IMR-90 (cell line): ENCODE results near the gene MYRFL. TPM values are rescaled to one million over a fixed set of nuclear protein-coding genes. Genes with fewer than 3 reads are reported as not detected.

ENCODE experiments used
- ATAC-seq: fragments of 200-7000 bp; cut with Tn5 transposase; 2 replicates; pipeline ENCODE4 v1.9.1; 2020; ENCODE audit warnings: low read depth, mild to moderate bottlenecking, moderate library complexity
- BruUV-seq: library from RNA; stranded (reverse); fragments of 400-500 nt; replicated peaks from 2 replicates; lab custom pipeline; 2021; lab: Mats Ljungman, UMichigan
- CTCF ChIA-PET: fragments of 300-600 bp; formaldehyde crosslinking; extraction: SDS; loops from one replicate; lab custom pipeline; 2021; ENCODE audit warnings: antibody characterized with exemption; lab: Yijun Ruan, JAX
- POLR2A ChIA-PET: fragments of 300-600 bp; sonication (Branson Sonifier 250); formaldehyde crosslinking; loops from one replicate; lab custom pipeline; 2022; ENCODE audit warnings: antibody characterized with exemption; ENCODE audit not compliant: unreplicated experiment; lab: Charles Lee
- DNase-seq: peaks from one replicate; pipeline ENCODE4 v3.0.0; 2013
- H2AFZ ChIP-seq: replicated peaks from 2 replicates; pipeline ENCODE3; 2013; ENCODE audit warnings: low read length, mild to moderate bottlenecking; ENCODE audit not compliant: poor library complexity
- H2AK5ac ChIP-seq: 2 replicates; pipeline ENCODE4 v1.6.1; 2013; ENCODE audit warnings: low read depth, low read length, inconsistent platforms
- H2AK9ac ChIP-seq: replicated peaks from 2 replicates; pipeline ENCODE3; 2013; ENCODE audit warnings: mild to moderate bottlenecking, low read depth, low read length, moderate library complexity; ENCODE audit not compliant: poor library complexity
- H2BK120ac ChIP-seq: 2 replicates; pipeline ENCODE4 v1.6.1; 2013; ENCODE audit warnings: low read depth, low read length, inconsistent platforms
- H2BK15ac ChIP-seq: 3 replicates; pipeline ENCODE4 v1.6.1; 2013; ENCODE audit warnings: low read depth, low read length, inconsistent platforms
- H2BK20ac ChIP-seq: 2 replicates; pipeline ENCODE4 v1.6.1; 2013; ENCODE audit warnings: low read depth, mild to moderate bottlenecking, inconsistent platforms, low read length, moderate library complexity
- H2BK5ac ChIP-seq: 2 replicates; pipeline ENCODE4 v1.6.1; 2013; ENCODE audit warnings: mild to moderate bottlenecking, low read depth, low read length, inconsistent platforms; ENCODE audit not compliant: poor library complexity, severe bottlenecking
- H3K14ac ChIP-seq: replicated peaks from 2 replicates; pipeline ENCODE4 v1.6.1; 2013; ENCODE audit warnings: low read depth, low read length, inconsistent platforms
- H3K18ac ChIP-seq: 2 replicates; pipeline ENCODE4 v1.6.1; 2013; ENCODE audit warnings: low read depth, low read length, control low read depth
- H3K23ac ChIP-seq: 2 replicates; pipeline ENCODE4 v1.6.1; 2013; ENCODE audit warnings: low read depth, low read length, inconsistent platforms
- H3K27ac ChIP-seq: 2 replicates; pipeline ENCODE4 v1.5.1; 2013; ENCODE audit warnings: mild to moderate bottlenecking, control low read depth, low read length; ENCODE audit not compliant: insufficient read depth
- H3K27me3 ChIP-seq: 2 replicates; pipeline ENCODE4 v1.6.1; 2013; ENCODE audit warnings: low read length; ENCODE audit not compliant: control insufficient read depth, insufficient read depth
- H3K36me3 ChIP-seq: 2 replicates; pipeline ENCODE4 v1.6.1; 2013; ENCODE audit warnings: low read length, mixed read lengths; ENCODE audit not compliant: control insufficient read depth, insufficient read depth
- H3K4ac ChIP-seq: 2 replicates; pipeline ENCODE4 v1.6.1; 2013; ENCODE audit warnings: low read depth, low read length, inconsistent platforms
- H3K4me1 ChIP-seq: 2 replicates; pipeline ENCODE4 v1.6.1; 2013; ENCODE audit warnings: low read length, mixed read lengths; ENCODE audit not compliant: control insufficient read depth, insufficient read depth
- H3K4me2 ChIP-seq: 2 replicates; pipeline ENCODE4 v1.6.1; 2013; ENCODE audit warnings: low read depth, mild to moderate bottlenecking, control low read depth, low read length, moderate library complexity
- H3K4me3 ChIP-seq: 2 replicates; pipeline ENCODE4 v1.5.1; 2013; ENCODE audit warnings: low read depth, mild to moderate bottlenecking, control low read depth, low read length, moderate library complexity; ENCODE audit not compliant: insufficient read depth
- H3K56ac ChIP-seq: 2 replicates; pipeline ENCODE4 v1.6.1; 2013; ENCODE audit warnings: low read length, inconsistent platforms; ENCODE audit not compliant: insufficient read depth; ENCODE audit errors: extremely low read depth
- H3K79me1 ChIP-seq, 2 experiments: 2 replicates each; pipeline ENCODE4 v1.6.1; 2013; ENCODE audit warnings: low read length in 2 of 2, inconsistent platforms in 1 of 2, low read depth in 1 of 2
- H3K9ac ChIP-seq: 2 replicates; pipeline ENCODE4 v1.6.1; 2013; ENCODE audit warnings: low read depth, low read length, control low read depth
- H3K9me1 ChIP-seq: 2 replicates; pipeline ENCODE4 v1.6.1; 2013; ENCODE audit warnings: low read length, inconsistent platforms; ENCODE audit not compliant: insufficient read depth
- H3K9me3 ChIP-seq: 2 replicates; pipeline ENCODE4 v1.6.1; 2013; ENCODE audit warnings: low read length; ENCODE audit not compliant: control insufficient read depth, insufficient read depth
- H4K20me1 ChIP-seq: 2 replicates; pipeline ENCODE4 v1.6.1; 2013; ENCODE audit warnings: low read length, inconsistent platforms; ENCODE audit not compliant: insufficient read depth
- H4K5ac ChIP-seq: 2 replicates; pipeline ENCODE4 v1.6.1; 2013; ENCODE audit warnings: mild to moderate bottlenecking, low read depth, low read length, control low read depth
- H4K8ac ChIP-seq, 2 experiments: 2 replicates each; pipeline ENCODE4 v1.6.1; 2013; ENCODE audit warnings: low read depth in 2 of 2, low read length in 2 of 2, control low read depth in 1 of 2, inconsistent platforms in 1 of 2
- H4K91ac ChIP-seq: 2 replicates; pipeline ENCODE4 v1.6.1; 2013; ENCODE audit warnings: low read depth, low read length, inconsistent platforms; ENCODE audit not compliant: insufficient read depth
- NFE2L2 ChIP-seq: fragments of 150-350 bp; IDR thresholded peaks from 2 replicates; pipeline ENCODE4 v1.6.1; 2016; ENCODE audit warnings: low read depth, mild to moderate bottlenecking, low read length
- whole genome bisulfite sequencing, 2 experiments: methylation state at CpG; one replicate each; pipeline versions ENCODE4 v1.1.5 to v1.1.7; 2013; ENCODE audit warnings: missing lambda C conversion rate in 2 of 2; ENCODE audit not compliant: insufficient read length in 1 of 2; ENCODE audit errors: extremely low coverage in 2 of 2; 5-methylcytosine and 5-hydroxymethylcytosine counted together
- dilution Hi-C: fragments of 300-500 bp; cut with HindIII; formaldehyde crosslinking; loops from one replicate; pipeline ENCODE4 v1.14.3; 2018; ENCODE audit warnings: low sequenced_read_pairs; ENCODE audit not compliant: unreplicated experiment
- in situ Hi-C: fragments of 300-500 bp; cut with MboI; formaldehyde crosslinking; loops from 3 replicates; pipeline ENCODE4 v1.14.3; 2019; ENCODE audit warnings: low sequenced_read_pairs, inconsistent platforms, mixed read lengths
- intact Hi-C: fragments of 100-400 bp; cut with micrococcal nuclease; formaldehyde crosslinking; loops from 2 replicates; pipeline ENCODE4 v1.10.0; 2022
- polyA plus RNA-seq, 3 experiments: library from polyadenylated mRNA; depleted of rRNA; stranded (reverse); fragments of >200 nt; gene quantifications; 2 replicates each; pipeline ENCODE4 v1.2.3, GENCODE V29; 2012; ENCODE audit warnings: low replicate concordance in 1 of 3
- total RNA-seq: library from RNA; depleted of rRNA; stranded (reverse); fragments of >200 nt; gene quantifications from 2 replicates; pipeline ENCODE4 v1.2.3, GENCODE V29; 2012

Gene MYRFL
- total and polyA plus RNA-seq, 2 of the 4 experiments (the other 2 are of a cell fraction): not detected

DNA sequence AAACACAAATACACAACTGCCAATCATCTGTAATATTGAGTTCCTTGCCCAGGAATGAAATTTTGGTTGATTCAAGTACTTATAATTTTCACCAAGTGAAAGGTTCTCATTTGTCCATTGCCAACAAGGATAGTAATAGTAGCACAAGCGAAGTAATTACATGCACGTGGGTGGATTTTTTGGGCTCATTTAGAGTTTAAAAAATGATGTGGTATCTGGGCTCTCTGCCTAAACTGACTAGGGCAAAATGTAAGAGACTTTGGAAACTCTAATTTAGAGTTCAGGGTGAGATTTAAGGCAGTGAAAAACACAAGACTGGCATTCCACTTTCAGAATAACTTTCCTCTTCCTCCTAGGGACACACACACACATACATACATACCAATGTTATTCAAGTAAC, 111.7 kb downstream of the MYRFL start:
- WGBS, 2 experiments: no CpG with 5 or more reads among the region's 2 CpGs
- Histone ChIP-seq H4K5ac (no peak overlapping the region), H2AK9ac (no peak overlapping the region), H3K9me1 (no peaks in the 10 kb centered on the region), H4K8ac (no peak overlapping the region), H3K27ac (no peak overlapping the region), H3K18ac (no peak overlapping the region), H2BK5ac (no peak overlapping the region), H3K56ac (no peak overlapping the region), H3K79me1 (no peaks in the 10 kb centered on the region), H3K4me3 (no peak overlapping the region), H2AK5ac (no peak overlapping the region), H3K4ac (no peak overlapping the region), H4K91ac (no peak overlapping the region), H4K20me1 (no peaks in the 10 kb centered on the region), H2BK20ac (no peak overlapping the region), H3K23ac (no peak overlapping the region), H3K27me3 (no peaks in the 10 kb centered on the region), H3K9ac (no peak overlapping the region), H2BK15ac (no peak overlapping the region), H3K4me1 (no peaks in the 10 kb centered on the region), H3K36me3 (no peaks in the 10 kb centered on the region), H3K4me2 (no peak overlapping the region), H3K14ac (no peak overlapping the region), H2BK120ac (no peak overlapping the region), H3K9me3 (no peaks in the 10 kb centered on the region), H2AFZ (no peak overlapping the region)
- dilution Hi-C loops (no loop called here), in situ Hi-C loops (no loop called here), intact Hi-C loops (no loop called here)
- no peak for TF ChIP-seq NFE2L2
- no peak for ATAC-seq
- ChIA-PET POLR2A (no interaction called here), CTCF (no interaction called here)
- no TSS peak for BruUV-seq
- no peak for DNase-seq
